Spleen (tissue), 7 donors: ENCODE data around the gene NSD2.

Experiments
- CTCF ChIP-seq, 11 experiments: fragments of 200-600 bp in 7 of 11; fragments of 450-650 bp in 4 of 11; sonication (generic) in 4 of 11; IDR thresholded peaks in 8 of 11; conservative IDR thresholded peaks in 3 of 11; 1 replicate in 7 of 11; 2 replicates in 4 of 11; pipeline versions ENCODE4 v1.4.0 to v1.8.0; 2016 to 2021; ENCODE audit warnings: antibody characterized with exemption in 11 of 11, inconsistent platforms in 4 of 11, mild to moderate bottlenecking in 1 of 11
- POLR2AphosphoS5 ChIP-seq, 3 donors: sonication (generic); formaldehyde crosslinking; IDR thresholded peaks; one replicate each; pipeline ENCODE4 v1.5.1; 2017; ENCODE audit warnings: antibody characterized with exemption in 3 of 3
- donor health status: DM: no; HTN: no; CAD: no; lungs with moderate emphysema.
- donor health status: DM: no; HTN: no; CAD: no.
- donor health status: DM: no; HTN: no; CAD: no.

GRCh38 chr4:1976416-1977352 lies 105.5 kb downstream of the NSD2 start:
- no peak for TF ChIP-seq CTCF (IDR thresholded peaks at IDR 0.05 in 8 of 11, conservative IDR thresholded peaks at IDR 0.05 in 3 of 11)
- TF ChIP-seq POLR2AphosphoS5 (IDR thresholded peaks at IDR 0.05), result peak in 1 of 3 donors; percentile 36
